Upper lobe of left lung (tissue), 4 donors: Measurements from ENCODE around the gene BCAS4.
"Not testable (repeated sequence)": the region's sequence is repeated elsewhere in the genome, so short reads cannot be mapped to it uniquely, and the experiment has no call there.

Experiments
- POLR2A ChIP-seq, 4 donors: fragments of 450-650 bp; IDR thresholded peaks; one replicate each; pipeline ENCODE4 v1.5.1; 2016 to 2017; ENCODE audit warnings: antibody characterized with exemption in 4 of 4, mild to moderate bottlenecking in 2 of 4
- POLR2AphosphoS5 ChIP-seq, 2 donors: sonication (generic); formaldehyde crosslinking; IDR thresholded peaks; one replicate each; pipeline ENCODE4 v1.5.1; 2017; ENCODE audit warnings: antibody characterized with exemption in 2 of 2
- TF ChIP-seq, protein P1 (sequence below), 6 experiments: fragments of 450-650 bp in 4 of 6; fragments of 200-600 bp in 2 of 6; sonication (generic) in 2 of 6; IDR thresholded peaks; one replicate each; pipeline ENCODE4 v1.5.1; 2016 to 2019; ENCODE audit warnings: antibody characterized with exemption in 6 of 6

- not testable (repeated sequence) for TF ChIP-seq POLR2A, POLR2AphosphoS5 (IDR thresholded peaks at IDR 0.05)
- TF ChIP-seq, protein P1, sequence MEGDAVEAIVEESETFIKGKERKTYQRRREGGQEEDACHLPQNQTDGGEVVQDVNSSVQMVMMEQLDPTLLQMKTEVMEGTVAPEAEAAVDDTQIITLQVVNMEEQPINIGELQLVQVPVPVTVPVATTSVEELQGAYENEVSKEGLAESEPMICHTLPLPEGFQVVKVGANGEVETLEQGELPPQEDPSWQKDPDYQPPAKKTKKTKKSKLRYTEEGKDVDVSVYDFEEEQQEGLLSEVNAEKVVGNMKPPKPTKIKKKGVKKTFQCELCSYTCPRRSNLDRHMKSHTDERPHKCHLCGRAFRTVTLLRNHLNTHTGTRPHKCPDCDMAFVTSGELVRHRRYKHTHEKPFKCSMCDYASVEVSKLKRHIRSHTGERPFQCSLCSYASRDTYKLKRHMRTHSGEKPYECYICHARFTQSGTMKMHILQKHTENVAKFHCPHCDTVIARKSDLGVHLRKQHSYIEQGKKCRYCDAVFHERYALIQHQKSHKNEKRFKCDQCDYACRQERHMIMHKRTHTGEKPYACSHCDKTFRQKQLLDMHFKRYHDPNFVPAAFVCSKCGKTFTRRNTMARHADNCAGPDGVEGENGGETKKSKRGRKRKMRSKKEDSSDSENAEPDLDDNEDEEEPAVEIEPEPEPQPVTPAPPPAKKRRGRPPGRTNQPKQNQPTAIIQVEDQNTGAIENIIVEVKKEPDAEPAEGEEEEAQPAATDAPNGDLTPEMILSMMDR (IDR thresholded peaks at IDR 0.05) = not testable (repeated sequence)
Observed at GRCh38 chr20:50769551-50770085, 25.2 kb upstream of the BCAS4 start.
